K562 (cell line): ENCODE measurements around the gene RNF217. TPM values are rescaled to one million over a fixed set of nuclear protein-coding genes. Genes with fewer than 3 reads are reported as not detected.
A peak's percentile ranks its signal among the peaks of the same experiment; 100 is the strongest.

Experiments used
- CBX2 ChIP-seq: fragments of 200-600 bp; sonication (generic); IDR thresholded peaks from one replicate; pipeline ENCODE4 v1.6.1; 2012; ENCODE audit warnings: mild to moderate bottlenecking, low read length, inconsistent platforms; ENCODE audit not compliant: insufficient read depth, poor library complexity, severe bottlenecking
- CBX3 ChIP-seq, 2 experiments: IDR thresholded peaks; 1 replicate in 1 of 2; 2 replicates in 1 of 2; pipeline ENCODE4 v1.6.1; 2012; ENCODE audit warnings: inconsistent platforms in 2 of 2, low read length in 2 of 2, borderline replicate concordance in 1 of 2, control low read depth in 1 of 2
- GATAD2B ChIP-seq: fragments of 450-650 bp; IDR thresholded peaks from 2 replicates; pipeline ENCODE4 v1.6.1; 2017; ENCODE audit warnings: mild to moderate bottlenecking, borderline replicate concordance
- PCBP1 ChIP-seq: fragments of 200-400 bp; formaldehyde crosslinking; IDR thresholded peaks from 2 replicates; pipeline ENCODE4 v1.6.1; 2018; ENCODE audit warnings: mild to moderate bottlenecking, low read depth, low read length; ENCODE audit not compliant: poor library complexity, severe bottlenecking
- RCOR1 ChIP-seq, 2 experiments: IDR thresholded peaks; 2 replicates each; pipeline ENCODE4 v1.6.1; 2012; ENCODE audit warnings: low read depth in 2 of 2, low read length in 2 of 2, borderline replicate concordance in 1 of 2, improper control_type of control experiment in 1 of 2
- SREBF2 ChIP-seq: sonication (generic); formaldehyde crosslinking; IDR thresholded peaks from 2 replicates; pipeline ENCODE4 v1.4.0; 2020; ENCODE audit warnings: mild to moderate bottlenecking, missing genetic modification reagents
- ZNF134 ChIP-seq: fragments of 250-450 bp; sonication (Bioruptor Pico); conservative IDR thresholded peaks from 2 replicates; pipeline ENCODE4 v1.4.0; 2020
- ZNF444 ChIP-seq: fragments of 250-450 bp; sonication (Bioruptor Pico); IDR thresholded peaks from 2 replicates; pipeline ENCODE4 v1.4.0; 2020; ENCODE audit warnings: mild to moderate bottlenecking, moderate library complexity
- polyA plus RNA-seq, 8 experiments: library from polyadenylated mRNA; depleted of rRNA in 4 of 8; stranded (reverse) in 5 of 8; unstranded in 3 of 8; fragments of >200 nt; fragmentation: Nextera tagmentation in 2 of 8; fragmentation: Illumina TruSeq in 1 of 8; extraction: Ambion mirVana in 2 of 8; extraction: Trizol in 1 of 8; gene quantifications; 2 replicates each; pipeline versions ENCODE4 v1.2.1 to v1.2.3, GENCODE V29; 2011 to 2014; ENCODE audit warnings: inconsistent platforms in 1 of 8, missing spikeins in 1 of 8
- total RNA-seq, 7 experiments: library from RNA; depleted of rRNA in 6 of 7; stranded (reverse); fragments of >200 nt in 6 of 7; fragmentation: Illumina TruSeq in 2 of 7; extraction: Trizol in 2 of 7; gene quantifications; 2 replicates each; pipeline versions ENCODE4 v1.2.1 to v1.2.3, GENCODE V29; 2011 to 2021; ENCODE audit warnings: low replicate concordance in 1 of 7
- TF ChIP-seq, protein P1 (sequence below): fragments of 200-600 bp; sonication (generic); IDR thresholded peaks from one replicate; pipeline ENCODE4 v1.6.1; 2012; ENCODE audit warnings: mild to moderate bottlenecking, low read depth, low read length, inconsistent platforms
- TF ChIP-seq, protein P2 (sequence below): fragments of 450-650 bp; IDR thresholded peaks from 2 replicates; pipeline ENCODE4 v1.6.1; 2017; ENCODE audit warnings: antibody characterized with exemption, mild to moderate bottlenecking

The RNF217 gene
- total and polyA plus RNA-seq, 9 of the 15 experiments (the other 6 are each of a cell fraction or from before 2014, with no cell fraction given): 2.9 to 25.6 (median 12.0) TPM

- TF ChIP-seq, protein P1, sequence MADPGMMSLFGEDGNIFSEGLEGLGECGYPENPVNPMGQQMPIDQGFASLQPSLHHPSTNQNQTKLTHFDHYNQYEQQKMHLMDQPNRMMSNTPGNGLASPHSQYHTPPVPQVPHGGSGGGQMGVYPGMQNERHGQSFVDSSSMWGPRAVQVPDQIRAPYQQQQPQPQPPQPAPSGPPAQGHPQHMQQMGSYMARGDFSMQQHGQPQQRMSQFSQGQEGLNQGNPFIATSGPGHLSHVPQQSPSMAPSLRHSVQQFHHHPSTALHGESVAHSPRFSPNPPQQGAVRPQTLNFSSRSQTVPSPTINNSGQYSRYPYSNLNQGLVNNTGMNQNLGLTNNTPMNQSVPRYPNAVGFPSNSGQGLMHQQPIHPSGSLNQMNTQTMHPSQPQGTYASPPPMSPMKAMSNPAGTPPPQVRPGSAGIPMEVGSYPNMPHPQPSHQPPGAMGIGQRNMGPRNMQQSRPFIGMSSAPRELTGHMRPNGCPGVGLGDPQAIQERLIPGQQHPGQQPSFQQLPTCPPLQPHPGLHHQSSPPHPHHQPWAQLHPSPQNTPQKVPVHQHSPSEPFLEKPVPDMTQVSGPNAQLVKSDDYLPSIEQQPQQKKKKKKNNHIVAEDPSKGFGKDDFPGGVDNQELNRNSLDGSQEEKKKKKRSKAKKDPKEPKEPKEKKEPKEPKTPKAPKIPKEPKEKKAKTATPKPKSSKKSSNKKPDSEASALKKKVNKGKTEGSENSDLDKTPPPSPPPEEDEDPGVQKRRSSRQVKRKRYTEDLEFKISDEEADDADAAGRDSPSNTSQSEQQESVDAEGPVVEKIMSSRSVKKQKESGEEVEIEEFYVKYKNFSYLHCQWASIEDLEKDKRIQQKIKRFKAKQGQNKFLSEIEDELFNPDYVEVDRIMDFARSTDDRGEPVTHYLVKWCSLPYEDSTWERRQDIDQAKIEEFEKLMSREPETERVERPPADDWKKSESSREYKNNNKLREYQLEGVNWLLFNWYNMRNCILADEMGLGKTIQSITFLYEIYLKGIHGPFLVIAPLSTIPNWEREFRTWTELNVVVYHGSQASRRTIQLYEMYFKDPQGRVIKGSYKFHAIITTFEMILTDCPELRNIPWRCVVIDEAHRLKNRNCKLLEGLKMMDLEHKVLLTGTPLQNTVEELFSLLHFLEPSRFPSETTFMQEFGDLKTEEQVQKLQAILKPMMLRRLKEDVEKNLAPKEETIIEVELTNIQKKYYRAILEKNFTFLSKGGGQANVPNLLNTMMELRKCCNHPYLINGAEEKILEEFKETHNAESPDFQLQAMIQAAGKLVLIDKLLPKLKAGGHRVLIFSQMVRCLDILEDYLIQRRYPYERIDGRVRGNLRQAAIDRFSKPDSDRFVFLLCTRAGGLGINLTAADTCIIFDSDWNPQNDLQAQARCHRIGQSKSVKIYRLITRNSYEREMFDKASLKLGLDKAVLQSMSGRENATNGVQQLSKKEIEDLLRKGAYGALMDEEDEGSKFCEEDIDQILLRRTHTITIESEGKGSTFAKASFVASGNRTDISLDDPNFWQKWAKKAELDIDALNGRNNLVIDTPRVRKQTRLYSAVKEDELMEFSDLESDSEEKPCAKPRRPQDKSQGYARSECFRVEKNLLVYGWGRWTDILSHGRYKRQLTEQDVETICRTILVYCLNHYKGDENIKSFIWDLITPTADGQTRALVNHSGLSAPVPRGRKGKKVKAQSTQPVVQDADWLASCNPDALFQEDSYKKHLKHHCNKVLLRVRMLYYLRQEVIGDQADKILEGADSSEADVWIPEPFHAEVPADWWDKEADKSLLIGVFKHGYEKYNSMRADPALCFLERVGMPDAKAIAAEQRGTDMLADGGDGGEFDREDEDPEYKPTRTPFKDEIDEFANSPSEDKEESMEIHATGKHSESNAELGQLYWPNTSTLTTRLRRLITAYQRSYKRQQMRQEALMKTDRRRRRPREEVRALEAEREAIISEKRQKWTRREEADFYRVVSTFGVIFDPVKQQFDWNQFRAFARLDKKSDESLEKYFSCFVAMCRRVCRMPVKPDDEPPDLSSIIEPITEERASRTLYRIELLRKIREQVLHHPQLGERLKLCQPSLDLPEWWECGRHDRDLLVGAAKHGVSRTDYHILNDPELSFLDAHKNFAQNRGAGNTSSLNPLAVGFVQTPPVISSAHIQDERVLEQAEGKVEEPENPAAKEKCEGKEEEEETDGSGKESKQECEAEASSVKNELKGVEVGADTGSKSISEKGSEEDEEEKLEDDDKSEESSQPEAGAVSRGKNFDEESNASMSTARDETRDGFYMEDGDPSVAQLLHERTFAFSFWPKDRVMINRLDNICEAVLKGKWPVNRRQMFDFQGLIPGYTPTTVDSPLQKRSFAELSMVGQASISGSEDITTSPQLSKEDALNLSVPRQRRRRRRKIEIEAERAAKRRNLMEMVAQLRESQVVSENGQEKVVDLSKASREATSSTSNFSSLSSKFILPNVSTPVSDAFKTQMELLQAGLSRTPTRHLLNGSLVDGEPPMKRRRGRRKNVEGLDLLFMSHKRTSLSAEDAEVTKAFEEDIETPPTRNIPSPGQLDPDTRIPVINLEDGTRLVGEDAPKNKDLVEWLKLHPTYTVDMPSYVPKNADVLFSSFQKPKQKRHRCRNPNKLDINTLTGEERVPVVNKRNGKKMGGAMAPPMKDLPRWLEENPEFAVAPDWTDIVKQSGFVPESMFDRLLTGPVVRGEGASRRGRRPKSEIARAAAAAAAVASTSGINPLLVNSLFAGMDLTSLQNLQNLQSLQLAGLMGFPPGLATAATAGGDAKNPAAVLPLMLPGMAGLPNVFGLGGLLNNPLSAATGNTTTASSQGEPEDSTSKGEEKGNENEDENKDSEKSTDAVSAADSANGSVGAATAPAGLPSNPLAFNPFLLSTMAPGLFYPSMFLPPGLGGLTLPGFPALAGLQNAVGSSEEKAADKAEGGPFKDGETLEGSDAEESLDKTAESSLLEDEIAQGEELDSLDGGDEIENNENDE: no peak
- TF ChIP-seq RCOR1 (IDR thresholded peaks at IDR 0.05; ENCODE audit: borderline replicate concordance in 1 of 2, low read depth in 2 of 2, low read length in 2 of 2): peak in 1 of 2 experiments; percentile 85; a peak in 2 of 4 replicates
- TF ChIP-seq CBX3 (IDR thresholded peaks at IDR 0.05; ENCODE audit: borderline replicate concordance in 1 of 2, low read length in 2 of 2): peak in 1 of 2 experiments; percentile 75; a peak in 1 of 3 replicates
- no peak for TF ChIP-seq ZNF134 (CRISPR knock-in tag)
- TF ChIP-seq ZNF444: peak; percentile 70; the same call in 1 of the 2 replicates
- TF ChIP-seq, protein P2, sequence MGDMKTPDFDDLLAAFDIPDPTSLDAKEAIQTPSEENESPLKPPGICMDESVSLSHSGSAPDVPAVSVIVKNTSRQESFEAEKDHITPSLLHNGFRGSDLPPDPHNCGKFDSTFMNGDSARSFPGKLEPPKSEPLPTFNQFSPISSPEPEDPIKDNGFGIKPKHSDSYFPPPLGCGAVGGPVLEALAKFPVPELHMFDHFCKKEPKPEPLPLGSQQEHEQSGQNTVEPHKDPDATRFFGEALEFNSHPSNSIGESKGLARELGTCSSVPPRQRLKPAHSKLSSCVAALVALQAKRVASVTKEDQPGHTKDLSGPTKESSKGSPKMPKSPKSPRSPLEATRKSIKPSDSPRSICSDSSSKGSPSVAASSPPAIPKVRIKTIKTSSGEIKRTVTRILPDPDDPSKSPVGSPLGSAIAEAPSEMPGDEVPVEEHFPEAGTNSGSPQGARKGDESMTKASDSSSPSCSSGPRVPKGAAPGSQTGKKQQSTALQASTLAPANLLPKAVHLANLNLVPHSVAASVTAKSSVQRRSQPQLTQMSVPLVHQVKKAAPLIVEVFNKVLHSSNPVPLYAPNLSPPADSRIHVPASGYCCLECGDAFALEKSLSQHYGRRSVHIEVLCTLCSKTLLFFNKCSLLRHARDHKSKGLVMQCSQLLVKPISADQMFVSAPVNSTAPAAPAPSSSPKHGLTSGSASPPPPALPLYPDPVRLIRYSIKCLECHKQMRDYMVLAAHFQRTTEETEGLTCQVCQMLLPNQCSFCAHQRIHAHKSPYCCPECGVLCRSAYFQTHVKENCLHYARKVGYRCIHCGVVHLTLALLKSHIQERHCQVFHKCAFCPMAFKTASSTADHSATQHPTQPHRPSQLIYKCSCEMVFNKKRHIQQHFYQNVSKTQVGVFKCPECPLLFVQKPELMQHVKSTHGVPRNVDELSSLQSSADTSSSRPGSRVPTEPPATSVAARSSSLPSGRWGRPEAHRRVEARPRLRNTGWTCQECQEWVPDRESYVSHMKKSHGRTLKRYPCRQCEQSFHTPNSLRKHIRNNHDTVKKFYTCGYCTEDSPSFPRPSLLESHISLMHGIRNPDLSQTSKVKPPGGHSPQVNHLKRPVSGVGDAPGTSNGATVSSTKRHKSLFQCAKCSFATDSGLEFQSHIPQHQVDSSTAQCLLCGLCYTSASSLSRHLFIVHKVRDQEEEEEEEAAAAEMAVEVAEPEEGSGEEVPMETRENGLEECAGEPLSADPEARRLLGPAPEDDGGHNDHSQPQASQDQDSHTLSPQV: peak; percentile 76
- no peak for TF ChIP-seq CBX2
- no peak for TF ChIP-seq SREBF2
- TF ChIP-seq PCBP1: peak; percentile 53
- TF ChIP-seq GATAD2B: 0 out of 2 replicates have a peak, but pooled peaks have one; percentile 28
Measured at GRCh38 chr6:125099211-125100073, 137.2 kb downstream of the RNF217 start (continued).
